Activated gamma-delta T cell treated with anti-CD3 and anti-CD28 coated beads, Interleukin-2, amount 50 U/mL, for 16 hours (primary cell): ENCODE measurements around the gene MISFA.
"Not testable (repeated sequence)": the region's sequence is repeated elsewhere in the genome, so short reads cannot be mapped to it uniquely, and the experiment has no call there.

Source experiments
- DNase-seq: peaks from one replicate; pipeline ENCODE4 v3.0.0-alpha.2; 2020; ENCODE audit warnings: low read depth

Gene MISFA

GRCh38 chr11:18617688-18618341, 18.2 kb downstream of the MISFA start:
- peak; percentile 29 for DNase-seq

- no peak for DNase-seq
These were observed 18.9 kb downstream of the MISFA start for GRCh38 chr11:18618342-18619025.

GRCh38 chr11:18623707-18624106, 24.1 kb downstream of the MISFA start:
- DNase-seq = no peak

GRCh38 chr11:18624161-18624560, 24.6 kb downstream of the MISFA start:
- DNase-seq = no peak

GRCh38 chr11:18632841-18633240, 33.3 kb downstream of the MISFA start:
- DNase-seq = no peak

GRCh38 chr11:18633256-18634139, 33.9 kb downstream of the MISFA start:
- DNase-seq = no peak

- peak; percentile 95 for DNase-seq
These were observed 34.8 kb downstream of the MISFA start, which contains the start of gene SPTY2D1 for GRCh38 chr11:18634140-18635032. SPTY2D1 (minus strand) TSS chr11:18634342; CDS start chr11:18634257, 85 bp downstream.

GRCh38 chr11:18641677-18642076, 42.1 kb downstream of the MISFA start:
- DNase-seq = no peak

GRCh38 chr11:18643034-18643433, 43.4 kb downstream of the MISFA start:
- not testable (repeated sequence) for DNase-seq

GRCh38 chr11:18650353-18650752, 50.8 kb downstream of the MISFA start:
- DNase-seq = no peak

- DNase-seq = no peak
These were observed 51.4 kb downstream of the MISFA start for GRCh38 chr11:18650859-18651557.
